CD14-positive monocyte (primary cell): ENCODE measurements around the gene USP3. TPM values are rescaled to one million over a fixed set of nuclear protein-coding genes. Genes with fewer than 3 reads are reported as not detected.

ENCODE experiments used
- DNase-seq, 3 donors: peaks; one replicate each; pipeline ENCODE4 v3.0.0-alpha.2; 2011 to 2022
- H2AFZ ChIP-seq: 2 replicates; pipeline ENCODE4 v1.6.0; 2012; ENCODE audit warnings: mild to moderate bottlenecking, low read depth, low read length, inconsistent platforms; ENCODE audit not compliant: insufficient read depth, poor library complexity, severe bottlenecking
- H3K27ac ChIP-seq, 2 donors: 1 replicate in 1 of 2; 2 replicates in 1 of 2; pipeline ENCODE4 v1.5.1; 2012 to 2013; ENCODE audit warnings: low read length in 2 of 2, control low read depth in 1 of 2, inconsistent platforms in 1 of 2, low read depth in 1 of 2, mild to moderate bottlenecking in 1 of 2
- H3K27me3 ChIP-seq, 2 donors: one replicate each; pipeline versions ENCODE4 v1.6.0 to v1.6.1; 2011 to 2013; ENCODE audit warnings: low read length in 2 of 2; ENCODE audit not compliant: control insufficient read depth in 2 of 2, insufficient read depth in 2 of 2
- H3K36me3 ChIP-seq, 2 donors: replicated peaks in 1 of 2; 1 replicate in 1 of 2; 2 replicates in 1 of 2; pipeline versions ENCODE4 v1.5.1 to v1.6.1; 2012 to 2013; ENCODE audit warnings: low read length in 2 of 2, control low read depth in 1 of 2, inconsistent platforms in 1 of 2, mild to moderate bottlenecking in 1 of 2; ENCODE audit not compliant: insufficient read depth in 2 of 2, control insufficient read depth in 1 of 2
- H3K4me1 ChIP-seq, 2 donors: 1 replicate in 1 of 2; 2 replicates in 1 of 2; pipeline versions ENCODE4 v1.5.1 to v1.6.1; 2012 to 2013; ENCODE audit warnings: low read length in 2 of 2, control low read depth in 1 of 2, inconsistent platforms in 1 of 2, mild to moderate bottlenecking in 1 of 2, moderate library complexity in 1 of 2; ENCODE audit not compliant: insufficient read depth in 2 of 2, control insufficient read depth in 1 of 2
- H3K4me2 ChIP-seq: replicated peaks from 2 replicates; pipeline ENCODE3; 2012; ENCODE audit warnings: low read length, moderate library complexity, mild to moderate bottlenecking; ENCODE audit not compliant: poor library complexity, severe bottlenecking; ENCODE audit errors: extremely low read depth
- H3K4me3 ChIP-seq, 3 experiments: fragments of 200-600 bp in 1 of 3; sonication (generic) in 1 of 3; replicated peaks in 1 of 3; 1 replicate in 2 of 3; 2 replicates in 1 of 3; pipeline ENCODE4 v1.5.1; 2011 to 2013; ENCODE audit warnings: low read length in 3 of 3, mild to moderate bottlenecking in 3 of 3, control low read depth in 2 of 3, low read depth in 2 of 3, inconsistent platforms in 1 of 3, moderate library complexity in 1 of 3
- H3K79me2 ChIP-seq: 2 replicates; pipeline ENCODE4 v1.6.0; 2012; ENCODE audit warnings: mild to moderate bottlenecking, control low read depth, inconsistent platforms, low read length, moderate library complexity; ENCODE audit not compliant: insufficient read depth
- H3K9ac ChIP-seq: 2 replicates; pipeline ENCODE4 v1.6.0; 2017; ENCODE audit warnings: low read length, mild to moderate bottlenecking; ENCODE audit not compliant: insufficient read depth, poor library complexity, severe bottlenecking
- H3K9me3 ChIP-seq, 2 donors: replicated peaks in 1 of 2; 1 replicate in 1 of 2; 2 replicates in 1 of 2; pipeline versions ENCODE4 v1.5.1 to v1.6.1; 2012 to 2013; ENCODE audit warnings: low read length in 2 of 2, control low read depth in 1 of 2; ENCODE audit not compliant: control insufficient read depth in 1 of 2, insufficient read depth in 1 of 2
- H4K20me1 ChIP-seq: 2 replicates; pipeline ENCODE4 v1.6.0; 2012; ENCODE audit warnings: mild to moderate bottlenecking, low read length, control low read depth, moderate library complexity; ENCODE audit not compliant: insufficient read depth
- H3K27ac Mint-ChIP-seq, 7 donors: one replicate each; pipeline ENCODE4 v1.8.0; 2020; ENCODE audit warnings: mild to moderate bottlenecking in 7 of 7, mixed read lengths in 7 of 7, moderate library complexity in 6 of 7, inconsistent platforms in 2 of 7
- H3K27me3 Mint-ChIP-seq, 3 donors: one replicate each; pipeline ENCODE4 v1.8.0; 2021 to 2022; ENCODE audit warnings: low read depth in 3 of 3, mild to moderate bottlenecking in 3 of 3, mixed read lengths in 3 of 3, moderate library complexity in 3 of 3, inconsistent platforms in 1 of 3
- H3K36me3 Mint-ChIP-seq, 2 donors: one replicate each; pipeline ENCODE4 v1.8.0; 2020; ENCODE audit warnings: mixed read lengths in 2 of 2, inconsistent platforms in 1 of 2, mild to moderate bottlenecking in 1 of 2
- H3K4me1 Mint-ChIP-seq: one replicate; pipeline ENCODE4 v1.8.0; 2020; ENCODE audit warnings: mild to moderate bottlenecking, mixed read lengths
- H3K4me3 Mint-ChIP-seq, 2 donors: one replicate each; pipeline ENCODE4 v1.8.0; 2020; ENCODE audit warnings: mild to moderate bottlenecking in 2 of 2, mixed read lengths in 2 of 2, moderate library complexity in 1 of 2
- H3K9me3 Mint-ChIP-seq, 7 donors: one replicate each; pipeline ENCODE4 v1.8.0; 2020 to 2022; ENCODE audit warnings: mixed read lengths in 7 of 7, mild to moderate bottlenecking in 6 of 7, moderate library complexity in 6 of 7, inconsistent platforms in 2 of 7
- WGBS: methylation state at CpG from one replicate; pipeline ENCODE4 v1.1.5; 2013; ENCODE audit warnings: missing lambda C conversion rate; ENCODE audit not compliant: insufficient coverage; 5-methylcytosine and 5-hydroxymethylcytosine counted together
- intact Hi-C, 2 donors: fragments of 100-400 bp; cut with micrococcal nuclease; formaldehyde crosslinking; loops; one replicate each; pipeline versions ENCODE4 v1.15.0 to v1.15.1; 2023
- polyA plus RNA-seq, 3 donors: library from polyadenylated mRNA; depleted of rRNA in 1 of 3; unstranded in 2 of 3; stranded (reverse) in 1 of 3; fragments of 300-500 nt in 2 of 3; fragments of >200 nt in 1 of 3; fragmentation: Illumina TruSeq in 2 of 3; gene quantifications; 1 replicate in 2 of 3; 2 replicates in 1 of 3; pipeline ENCODE4 v1.2.3, GENCODE V29; 2012 to 2021
- TF ChIP-seq, protein P1 (sequence below): fragments of 200-600 bp; IDR thresholded peaks from one replicate; pipeline ENCODE4 v1.8.0; 2022; ENCODE audit warnings: antibody characterized with exemption, mild to moderate bottlenecking

Gene USP3
- polyA plus RNA-seq, 3 donors: 91.4 to 167 (median 122) TPM

DNA sequence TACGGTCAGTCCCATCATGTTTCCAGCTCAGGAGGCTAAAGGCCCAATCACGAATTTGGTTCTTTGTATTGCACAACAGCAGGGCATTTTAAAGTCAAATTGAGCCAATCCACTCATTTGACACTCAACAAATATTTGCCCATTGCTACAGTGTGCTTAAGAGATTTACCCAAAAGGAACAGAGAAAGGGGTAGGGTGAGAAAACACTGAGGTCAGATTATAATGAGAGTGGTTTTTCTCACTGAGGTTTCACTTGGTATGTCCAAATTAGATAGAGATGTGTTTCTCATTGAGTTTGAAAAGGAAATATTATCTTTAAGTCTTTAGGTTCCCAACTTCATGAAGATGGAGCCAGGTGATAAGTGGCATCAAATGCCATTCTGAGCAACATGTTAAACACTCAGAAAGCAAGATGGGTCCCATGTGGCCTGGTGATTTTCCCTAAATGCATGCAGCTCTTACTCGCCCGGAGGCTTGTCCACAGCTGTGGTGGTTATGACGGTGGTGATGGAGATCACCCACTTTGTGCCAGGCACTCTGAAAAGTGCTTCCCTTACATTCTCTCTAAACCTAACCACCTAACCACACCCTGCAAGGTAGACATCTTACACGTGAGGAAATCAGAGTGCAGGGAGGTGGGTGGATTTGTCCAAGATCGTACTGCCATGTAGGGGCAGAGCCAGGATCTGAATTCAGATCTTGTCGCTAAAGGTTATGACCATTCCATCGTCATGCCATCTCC is 31.2 kb upstream of the USP3 start:
- H3K4me1 Mint-ChIP-seq: peaks cover 32% of the 10 kb centered on the region
- H3K36me3 Mint-ChIP-seq: peaks cover 0 to 2% of the 10 kb centered on the region in 2 donors
- peak overlapping the region in 1 of 7 donors; percentile 23 for H3K27ac Mint-ChIP-seq
- no peak overlapping the region for H3K4me3 Mint-ChIP-seq
- Histone ChIP-seq H3K27ac (no peak overlapping the region), H3K4me1 (peaks cover 16 to 21% of the 10 kb centered on the region in 2 donors), H3K4me2 (no peak overlapping the region), H3K9me3 (no peaks in the 10 kb centered on the region), H3K79me2 (no peaks in the 10 kb centered on the region), H3K4me3 (no peak overlapping the region), H4K20me1 (no peaks in the 10 kb centered on the region), H3K27me3 (no peaks in the 10 kb centered on the region), H3K36me3 (no peaks in the 10 kb centered on the region), H2AFZ (no peak overlapping the region), H3K9ac (no peak overlapping the region)
- 81% methylated on average over 2 of the region's 9 CpGs for WGBS
- intact Hi-C loops: no loop called here
- H3K27me3 Mint-ChIP-seq: peaks cover 0 to 6% (median 1%) of the 10 kb centered on the region in 3 donors
- TF ChIP-seq, protein P1, sequence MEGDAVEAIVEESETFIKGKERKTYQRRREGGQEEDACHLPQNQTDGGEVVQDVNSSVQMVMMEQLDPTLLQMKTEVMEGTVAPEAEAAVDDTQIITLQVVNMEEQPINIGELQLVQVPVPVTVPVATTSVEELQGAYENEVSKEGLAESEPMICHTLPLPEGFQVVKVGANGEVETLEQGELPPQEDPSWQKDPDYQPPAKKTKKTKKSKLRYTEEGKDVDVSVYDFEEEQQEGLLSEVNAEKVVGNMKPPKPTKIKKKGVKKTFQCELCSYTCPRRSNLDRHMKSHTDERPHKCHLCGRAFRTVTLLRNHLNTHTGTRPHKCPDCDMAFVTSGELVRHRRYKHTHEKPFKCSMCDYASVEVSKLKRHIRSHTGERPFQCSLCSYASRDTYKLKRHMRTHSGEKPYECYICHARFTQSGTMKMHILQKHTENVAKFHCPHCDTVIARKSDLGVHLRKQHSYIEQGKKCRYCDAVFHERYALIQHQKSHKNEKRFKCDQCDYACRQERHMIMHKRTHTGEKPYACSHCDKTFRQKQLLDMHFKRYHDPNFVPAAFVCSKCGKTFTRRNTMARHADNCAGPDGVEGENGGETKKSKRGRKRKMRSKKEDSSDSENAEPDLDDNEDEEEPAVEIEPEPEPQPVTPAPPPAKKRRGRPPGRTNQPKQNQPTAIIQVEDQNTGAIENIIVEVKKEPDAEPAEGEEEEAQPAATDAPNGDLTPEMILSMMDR: no peak
- no peak for DNase-seq
- H3K9me3 Mint-ChIP-seq: peaks cover 0 to 2% (median 0%) of the 10 kb centered on the region in 7 donors

DNA sequence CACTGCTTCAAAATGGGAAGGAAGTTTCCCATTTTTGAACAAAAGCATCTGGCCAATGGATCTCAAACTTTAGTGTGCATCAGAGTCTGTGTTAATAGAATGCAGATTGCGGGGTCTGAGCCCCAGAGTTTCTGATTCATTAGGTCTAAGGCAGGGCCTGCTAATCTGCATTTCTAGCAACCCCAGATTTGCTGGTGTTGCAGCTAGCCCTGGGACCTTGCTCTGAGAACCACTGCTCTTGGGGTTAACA is 30.7 kb upstream of the USP3 start:
- TF ChIP-seq, protein P1: no peak
- Histone ChIP-seq H3K4me2 (no peak overlapping the region), H3K79me2 (no peaks in the 10 kb centered on the region), H2AFZ (no peak overlapping the region), H3K4me1 (peaks cover 16 to 21% of the 10 kb centered on the region in 2 donors), H4K20me1 (no peaks in the 10 kb centered on the region), H3K9ac (no peak overlapping the region), H3K4me3 (no peak overlapping the region), H3K27me3 (no peaks in the 10 kb centered on the region), H3K36me3 (no peaks in the 10 kb centered on the region), H3K9me3 (no peaks in the 10 kb centered on the region), H3K27ac (no peak overlapping the region)
- Mint-ChIP-seq H3K27ac (peak overlapping the region in 3 of 7 donors; percentile 51 to 83 (median 66)), H3K4me1 (peaks cover 33% of the 10 kb centered on the region), H3K27me3 (peaks cover 0 to 4% (median 1%) of the 10 kb centered on the region in 3 donors), H3K36me3 (peaks cover 2 to 3% of the 10 kb centered on the region in 2 donors), H3K4me3 (no peak overlapping the region), H3K9me3 (peaks cover 0 to 2% (median 0%) of the 10 kb centered on the region in 7 donors)
- DNase-seq: no peak
- intact Hi-C loops: no loop called here
- 100% methylated on average over 1 of the region's 1 CpG for WGBS
